Hepatocyte (in vitro differentiated cells): Measurements from ENCODE around the gene REST. TPM values are rescaled to one million over a fixed set of nuclear protein-coding genes. Genes with fewer than 3 reads are reported as not detected.

Experiments used
- DNase-seq: peaks from one replicate; pipeline ENCODE4 v3.0.0-alpha.2; 2016; ENCODE audit warnings: low spot score
- H2AFZ ChIP-seq: fragments of 200-600 bp; sonication (generic); 2 replicates; pipeline ENCODE4 v1.6.0; 2016; ENCODE audit warnings: antibody characterized with exemption, mild to moderate bottlenecking
- H3K27ac ChIP-seq: fragments of 200-600 bp; sonication (generic); 2 replicates; pipeline ENCODE4 v1.5.1; 2016; ENCODE audit warnings: mild to moderate bottlenecking
- H3K27me3 ChIP-seq: fragments of 200-600 bp; sonication (generic); 2 replicates; pipeline ENCODE4 v1.6.1; 2016
- H3K36me3 ChIP-seq: fragments of 200-600 bp; sonication (generic); replicated peaks from 2 replicates; pipeline ENCODE4 v1.5.1; 2016; ENCODE audit warnings: low read depth; ENCODE audit not compliant: insufficient read depth
- H3K4me1 ChIP-seq: fragments of 200-600 bp; sonication (generic); 2 replicates; pipeline ENCODE4 v1.5.1; 2016; ENCODE audit warnings: mild to moderate bottlenecking, moderate library complexity; ENCODE audit not compliant: insufficient read depth
- H3K4me2 ChIP-seq: fragments of 200-600 bp; sonication (generic); 2 replicates; pipeline ENCODE4 v1.6.0; 2016
- H3K4me3 ChIP-seq: fragments of 200-600 bp; sonication (generic); 2 replicates; pipeline ENCODE4 v1.5.1; 2016; ENCODE audit warnings: mild to moderate bottlenecking
- H3K79me2 ChIP-seq: fragments of 200-600 bp; sonication (generic); 2 replicates; pipeline ENCODE4 v1.6.0; 2017; ENCODE audit warnings: mild to moderate bottlenecking
- H3K9me2 ChIP-seq: fragments of 200-600 bp; sonication (generic); replicated peaks from 2 replicates; pipeline ENCODE4 v1.6.0; 2017; ENCODE audit warnings: mild to moderate bottlenecking; ENCODE audit not compliant: insufficient read depth
- H3K9me3 ChIP-seq: fragments of 200-600 bp; sonication (generic); 2 replicates; pipeline ENCODE4 v1.5.1; 2016; ENCODE audit warnings: low read depth, mild to moderate bottlenecking
- H4K20me1 ChIP-seq: fragments of 200-600 bp; sonication (generic); 2 replicates; pipeline ENCODE4 v1.6.0; 2016; ENCODE audit warnings: mild to moderate bottlenecking; ENCODE audit not compliant: insufficient read depth, poor library complexity, severe bottlenecking
- EZH2 ChIP-seq: fragments of 200-600 bp; sonication (generic); IDR thresholded peaks from 2 replicates; pipeline ENCODE4 v1.6.1; 2016; ENCODE audit warnings: antibody characterized with exemption, mild to moderate bottlenecking, borderline replicate concordance
- EZH2phosphoT487 ChIP-seq: fragments of 200-600 bp; sonication (generic); IDR thresholded peaks from one replicate; pipeline ENCODE4 v1.6.1; 2018; ENCODE audit warnings: antibody characterized with exemption, mild to moderate bottlenecking, low read depth, moderate library complexity; ENCODE audit not compliant: unreplicated experiment, severe bottlenecking
- WGBS: methylation state at CpG from one replicate; pipeline ENCODE4 v1.1.6; 2016; ENCODE audit warnings: low lambda C conversion rate; ENCODE audit errors: missing lambda C conversion rate; 5-methylcytosine and 5-hydroxymethylcytosine counted together
- polyA plus RNA-seq: library from polyadenylated mRNA; unstranded; fragments of >200 nt; fragmentation: Nextera tagmentation; extraction: Ambion mirVana; gene quantifications from 2 replicates; pipeline ENCODE4 v1.2.1, GENCODE V29; 2016
- total RNA-seq: library from RNA; depleted of rRNA; stranded (reverse); fragments of >200 nt; gene quantifications from 2 replicates; pipeline ENCODE4 v1.2.3, GENCODE V29; 2014
- TF ChIP-seq, protein P1 (sequence below): fragments of 200-600 bp; sonication (generic); IDR thresholded peaks from 2 replicates; pipeline ENCODE4 v1.5.1; 2016; ENCODE audit warnings: antibody characterized with exemption, mild to moderate bottlenecking; ENCODE audit not compliant: poor library complexity

Gene REST
- total and polyA plus RNA-seq, 2 experiments from 2014 or later: 50.5 to 64.0 TPM

GRCh38 chr4:56940971-56941370 lies 33.3 kb downstream of the REST start:
- no peak overlapping the region for H3K4me2 ChIP-seq
- no peaks in the 10 kb centered on the region for H3K4me1 ChIP-seq
- no peaks in the 10 kb centered on the region for H3K36me3 ChIP-seq
- DNase-seq: no peak
- no peaks in the 10 kb centered on the region for H3K9me3 ChIP-seq
- no peaks in the 10 kb centered on the region for H3K9me2 ChIP-seq
- no peak for TF ChIP-seq EZH2phosphoT487
- TF ChIP-seq EZH2: no peak
- TF ChIP-seq, protein P1, sequence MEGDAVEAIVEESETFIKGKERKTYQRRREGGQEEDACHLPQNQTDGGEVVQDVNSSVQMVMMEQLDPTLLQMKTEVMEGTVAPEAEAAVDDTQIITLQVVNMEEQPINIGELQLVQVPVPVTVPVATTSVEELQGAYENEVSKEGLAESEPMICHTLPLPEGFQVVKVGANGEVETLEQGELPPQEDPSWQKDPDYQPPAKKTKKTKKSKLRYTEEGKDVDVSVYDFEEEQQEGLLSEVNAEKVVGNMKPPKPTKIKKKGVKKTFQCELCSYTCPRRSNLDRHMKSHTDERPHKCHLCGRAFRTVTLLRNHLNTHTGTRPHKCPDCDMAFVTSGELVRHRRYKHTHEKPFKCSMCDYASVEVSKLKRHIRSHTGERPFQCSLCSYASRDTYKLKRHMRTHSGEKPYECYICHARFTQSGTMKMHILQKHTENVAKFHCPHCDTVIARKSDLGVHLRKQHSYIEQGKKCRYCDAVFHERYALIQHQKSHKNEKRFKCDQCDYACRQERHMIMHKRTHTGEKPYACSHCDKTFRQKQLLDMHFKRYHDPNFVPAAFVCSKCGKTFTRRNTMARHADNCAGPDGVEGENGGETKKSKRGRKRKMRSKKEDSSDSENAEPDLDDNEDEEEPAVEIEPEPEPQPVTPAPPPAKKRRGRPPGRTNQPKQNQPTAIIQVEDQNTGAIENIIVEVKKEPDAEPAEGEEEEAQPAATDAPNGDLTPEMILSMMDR: no peak
- no peak overlapping the region for H2AFZ ChIP-seq
- H3K27ac ChIP-seq: no peak overlapping the region
- H4K20me1 ChIP-seq: no peaks in the 10 kb centered on the region
- H3K79me2 ChIP-seq: no peaks in the 10 kb centered on the region
- H3K4me3 ChIP-seq: no peak overlapping the region
- no peaks in the 10 kb centered on the region for H3K27me3 ChIP-seq

- H3K4me2 ChIP-seq: no peak overlapping the region
- H3K27me3 ChIP-seq: no peaks in the 10 kb centered on the region
- no peak for DNase-seq
- no peaks in the 10 kb centered on the region for H4K20me1 ChIP-seq
- H3K36me3 ChIP-seq: no peaks in the 10 kb centered on the region
- H3K4me1 ChIP-seq: no peaks in the 10 kb centered on the region
- no peak overlapping the region for H3K4me3 ChIP-seq
- no peaks in the 10 kb centered on the region for H3K9me2 ChIP-seq
- H3K27ac ChIP-seq: no peak overlapping the region
- TF ChIP-seq, protein P1: no peak
- no peak for TF ChIP-seq EZH2phosphoT487
- no peak for TF ChIP-seq EZH2
- H3K9me3 ChIP-seq: no peaks in the 10 kb centered on the region
- H3K79me2 ChIP-seq: no peaks in the 10 kb centered on the region
- no peak overlapping the region for H2AFZ ChIP-seq
- WGBS: 95% methylated on average over 3 of the region's 3 CpGs
These were observed 33.7 kb downstream of the REST start for GRCh38 chr4:56941403-56941802.

- H3K4me2 ChIP-seq: no peak overlapping the region
- H3K36me3 ChIP-seq: no peaks in the 10 kb centered on the region
- H3K4me1 ChIP-seq: no peaks in the 10 kb centered on the region
- no peaks in the 10 kb centered on the region for H4K20me1 ChIP-seq
- H3K79me2 ChIP-seq: no peaks in the 10 kb centered on the region
- no peak overlapping the region for H3K27ac ChIP-seq
- no peaks in the 10 kb centered on the region for H3K9me3 ChIP-seq
- WGBS: 92% methylated on average over 9 of the region's 9 CpGs
- H3K9me2 ChIP-seq: no peaks in the 10 kb centered on the region
- H3K4me3 ChIP-seq: no peak overlapping the region
- TF ChIP-seq EZH2 (no peak), EZH2phosphoT487 (no peak)
- TF ChIP-seq, protein P1: no peak
- H2AFZ ChIP-seq: no peak overlapping the region
- no peak for DNase-seq
- no peaks in the 10 kb centered on the region for H3K27me3 ChIP-seq
These were observed 46.2 kb downstream of the REST start for GRCh38 chr4:56953680-56954520.
